Muscle of arm (tissue), 12 donors: Measurements from ENCODE around the gene DCBLD2. TPM values are rescaled to one million over a fixed set of nuclear protein-coding genes. Genes with fewer than 3 reads are reported as not detected.
"Not testable (repeated sequence)": the region's sequence is repeated elsewhere in the genome, so short reads cannot be mapped to it uniquely, and the experiment has no call there.

Experiments used
- DNase-seq: peaks from one replicate; pipeline ENCODE4 v3.0.0-alpha.2; 2013
- polyA plus RNA-seq, 12 donors: library from polyadenylated mRNA; unstranded; fragments of 120-200 nt; gene quantifications; one replicate each; pipeline ENCODE4 v1.2.1, GENCODE V29; 2013; ENCODE audit not compliant: insufficient read length in 12 of 12

The DCBLD2 gene
- polyA plus RNA-seq, 12 donors, result 23.1 to 49.9 (median 31.1) TPM; not detected in 1

DNA sequence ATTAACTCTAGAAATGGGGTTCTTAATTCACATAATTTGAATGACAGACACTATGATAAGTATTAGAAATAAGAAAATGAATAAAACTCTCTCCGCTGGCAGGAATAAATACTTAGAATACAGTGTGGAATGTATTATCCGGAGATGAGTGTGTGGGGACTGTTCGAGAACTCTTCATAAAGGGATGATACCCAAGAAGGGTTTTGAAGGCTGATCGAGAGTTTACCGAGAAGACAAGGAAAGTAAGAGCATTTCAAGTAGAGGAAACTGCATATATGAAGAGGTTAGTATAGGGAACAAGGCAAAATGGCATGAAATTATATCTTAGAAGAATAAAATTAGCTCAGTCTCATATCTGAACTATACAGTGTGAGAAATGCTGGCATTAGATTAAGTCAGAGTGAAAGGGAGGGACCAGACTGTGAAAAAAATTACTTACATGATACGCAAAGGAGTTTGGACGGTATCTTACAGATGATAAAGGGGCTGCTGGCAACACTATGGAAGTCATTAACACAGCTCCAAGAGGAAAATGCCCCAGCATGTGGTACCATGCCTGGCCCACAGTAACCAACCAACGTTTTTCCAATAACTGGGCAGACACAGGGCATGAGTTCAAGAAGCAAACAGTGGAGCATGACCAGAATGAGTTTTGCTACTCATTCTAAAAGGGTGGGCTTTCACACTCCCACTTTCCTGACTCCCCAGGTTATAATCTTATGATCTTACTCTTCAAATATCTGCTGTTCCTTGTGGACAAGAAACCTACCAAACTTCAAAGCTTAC lies 6.5 kb downstream of the DCBLD2 start:
- DNase-seq, result no peak

DNA sequence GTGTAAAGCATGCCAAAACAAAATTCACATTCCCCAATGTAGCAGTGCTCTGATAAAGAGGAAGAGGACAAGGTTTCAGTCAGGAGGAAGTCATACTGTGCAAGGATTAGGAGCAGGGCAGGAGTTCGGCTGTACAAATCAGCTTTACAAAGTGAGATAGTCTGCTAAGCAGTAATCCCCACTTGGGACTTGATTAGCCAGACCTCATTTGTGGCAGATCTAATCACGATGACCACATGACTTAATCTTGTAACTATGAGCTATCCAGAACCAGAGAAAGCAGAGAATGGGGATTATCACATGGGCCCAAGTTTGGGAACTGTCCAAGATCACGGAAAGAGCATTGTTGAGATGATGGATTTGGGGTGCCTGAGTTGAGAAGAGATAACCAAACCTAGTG lies 7.8 kb downstream of the DCBLD2 start:
- DNase-seq, result no peak

DNA sequence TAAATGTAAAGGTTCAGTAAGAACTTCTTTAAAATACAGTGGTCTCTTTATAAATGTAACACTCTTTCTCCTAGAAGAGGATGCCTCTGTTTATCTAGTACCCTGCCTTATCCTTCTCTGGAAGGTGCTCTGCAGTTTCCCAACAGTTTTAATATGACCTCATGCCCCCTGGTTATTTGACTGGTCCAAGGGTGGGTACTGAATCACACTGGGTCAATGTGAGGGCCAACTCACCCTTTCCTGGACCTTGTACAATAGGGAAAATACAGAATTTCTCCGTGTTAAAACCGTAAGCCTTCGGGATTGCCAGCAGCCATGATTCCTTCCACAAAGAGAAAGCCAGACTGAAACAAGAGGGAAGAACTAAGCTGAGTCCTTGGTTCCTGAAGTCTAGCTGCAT lies 9.2 kb downstream of the DCBLD2 start:
- DNase-seq, result no peak

DNA sequence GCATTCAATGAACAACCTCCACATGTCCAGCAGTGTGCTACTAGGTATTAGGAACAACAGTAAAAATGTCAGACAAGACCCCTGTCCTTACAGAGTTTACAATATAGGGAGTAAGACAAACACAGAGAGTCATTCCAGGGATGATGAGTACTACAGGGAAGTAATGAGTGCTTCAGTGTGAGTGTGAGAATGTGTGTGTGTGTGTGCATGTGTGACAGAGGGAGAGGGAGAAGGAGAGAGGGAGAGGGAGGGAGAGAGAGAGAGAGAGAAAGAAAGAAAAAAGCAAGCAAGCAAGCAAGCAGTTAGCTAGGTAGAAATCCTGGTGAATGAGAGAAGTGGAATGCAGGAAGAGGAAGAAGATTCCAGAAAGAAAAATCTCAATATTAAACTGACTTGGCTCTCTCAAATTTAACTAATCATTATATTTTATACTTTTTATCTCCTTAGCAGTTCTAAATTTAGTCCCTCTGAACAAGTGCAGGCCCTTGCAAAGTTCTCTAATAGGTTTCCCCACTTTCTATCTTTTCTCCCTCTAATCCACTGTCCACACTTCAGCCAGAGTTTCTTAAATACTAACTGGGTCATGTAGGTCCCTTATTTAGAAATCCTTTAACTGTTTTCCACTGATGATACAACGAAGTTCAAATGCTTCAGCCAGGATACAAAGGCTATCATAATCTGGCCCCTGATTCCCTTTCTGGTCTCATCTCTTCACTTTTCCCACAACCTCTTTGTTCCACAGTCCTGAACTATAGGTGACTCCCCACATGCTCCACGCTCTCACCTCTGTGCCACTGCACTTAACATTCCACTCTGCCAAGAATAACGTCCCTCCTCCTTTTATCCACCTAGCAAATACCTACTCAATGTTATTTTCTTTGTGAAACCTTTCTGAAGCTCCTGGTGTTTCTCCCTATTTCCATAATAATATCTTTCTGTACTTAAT lies 10.3 kb downstream of the DCBLD2 start:
- DNase-seq, result no peak

DNA sequence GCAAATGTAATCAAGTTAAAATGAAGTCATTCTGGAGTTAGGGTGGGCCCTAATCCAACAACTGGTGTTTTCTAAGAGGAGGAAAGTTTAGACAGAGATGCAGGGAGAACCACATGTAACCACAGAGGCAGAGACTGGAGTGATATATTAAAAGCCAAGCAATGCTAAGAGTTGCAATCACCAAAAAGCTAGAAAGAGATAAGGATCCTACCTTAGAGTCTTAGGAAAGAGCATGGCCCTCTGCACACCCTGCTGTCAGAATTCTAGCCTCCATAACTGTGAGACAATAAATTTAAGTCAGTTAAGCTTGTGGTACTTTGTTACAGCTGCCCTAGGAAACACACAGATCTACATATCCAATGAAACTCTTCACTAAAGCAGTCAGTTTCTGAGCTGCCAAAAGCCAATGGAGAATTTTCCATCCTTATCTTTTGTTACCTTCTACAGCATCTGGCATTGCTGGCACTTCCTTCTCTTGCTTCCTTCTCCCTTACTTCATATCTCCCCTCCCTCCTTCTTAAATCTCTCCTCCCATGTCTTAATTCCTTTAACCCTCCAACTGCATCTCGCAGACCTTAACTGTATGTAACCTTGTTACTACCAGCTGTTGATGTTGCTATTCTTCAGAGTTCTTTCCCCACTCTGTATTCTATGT lies 11.2 kb downstream of the DCBLD2 start:
- no peak for DNase-seq

DNA sequence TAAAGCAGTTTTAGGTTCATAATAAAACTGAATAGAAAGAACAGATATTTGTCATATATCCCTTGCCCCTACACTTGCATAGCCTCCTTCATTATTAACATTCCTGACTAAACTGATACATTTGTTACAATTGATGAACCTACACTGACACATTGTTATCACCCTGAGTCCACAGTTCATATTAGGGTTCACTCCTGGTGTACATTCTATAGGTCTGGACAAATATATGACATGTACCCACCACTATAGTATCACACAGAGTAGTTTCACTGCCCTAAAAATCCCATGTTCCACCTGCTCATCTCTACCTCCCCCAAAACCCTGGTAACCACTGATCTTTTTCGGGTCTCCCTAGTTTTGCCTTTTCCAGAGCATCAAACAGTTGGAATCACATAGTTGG lies 13.8 kb downstream of the DCBLD2 start:
- no peak for DNase-seq

GRCh38 chr3:98886525-98886924 lies 15.0 kb downstream of the DCBLD2 start:
- DNase-seq, result no peak

DNA sequence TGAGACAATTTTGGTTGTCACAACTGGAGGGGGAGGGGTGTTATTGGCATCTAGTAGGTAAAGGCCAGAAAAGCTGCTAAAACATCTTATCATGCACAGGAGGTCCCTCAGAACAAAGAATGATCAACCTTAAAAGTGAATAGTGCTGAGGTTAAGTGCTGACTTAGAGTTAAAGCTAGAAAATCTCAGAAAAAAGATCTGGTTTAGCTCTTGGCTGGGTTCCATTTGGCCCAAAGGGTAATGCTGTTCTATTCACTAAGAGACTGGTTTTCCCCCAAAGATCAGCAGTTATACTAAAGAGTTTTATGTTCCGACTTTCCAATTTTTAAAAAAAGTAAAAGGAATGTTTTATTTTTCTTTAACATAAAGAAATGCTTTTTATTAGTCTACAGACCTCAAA lies 15.6 kb downstream of the DCBLD2 start:
- DNase-seq, result no peak

- DNase-seq, result no peak
Observed at GRCh38 chr3:98884675-98885371, 16.7 kb downstream of the DCBLD2 start.

DNA sequence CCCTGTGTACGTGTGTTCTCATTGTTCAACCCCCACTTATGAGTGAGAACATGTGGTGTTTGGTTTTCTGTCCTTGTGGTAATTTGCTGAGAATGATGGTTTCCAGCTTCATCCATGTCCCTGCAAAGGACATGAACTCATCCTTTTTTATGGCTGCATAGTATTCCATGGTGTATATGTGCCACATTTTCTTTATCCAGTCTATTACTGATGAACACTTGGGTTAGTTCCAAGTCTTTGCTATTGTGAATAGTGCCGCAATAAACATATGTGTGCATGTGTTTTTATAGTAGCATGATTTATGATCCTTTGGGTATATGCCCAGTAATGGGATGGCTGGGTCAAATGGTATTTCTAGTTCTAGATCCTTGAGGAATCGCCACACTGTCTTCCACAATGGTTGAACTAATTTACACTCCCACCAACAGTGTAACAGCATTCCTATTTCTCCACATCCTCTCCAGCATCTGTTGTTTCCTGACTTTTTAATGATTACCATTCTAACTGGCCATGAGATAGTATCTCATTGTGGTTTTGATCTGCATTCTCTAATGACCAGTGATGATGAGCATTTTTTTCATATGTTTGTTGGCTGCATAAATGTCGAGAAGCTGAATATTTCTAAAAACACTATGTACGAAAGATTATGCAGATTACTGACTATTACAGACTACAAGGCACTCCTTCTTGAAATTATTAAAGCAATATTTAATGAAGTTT lies 18.7 kb downstream of the DCBLD2 start:
- DNase-seq, result not testable (repeated sequence)

DNA sequence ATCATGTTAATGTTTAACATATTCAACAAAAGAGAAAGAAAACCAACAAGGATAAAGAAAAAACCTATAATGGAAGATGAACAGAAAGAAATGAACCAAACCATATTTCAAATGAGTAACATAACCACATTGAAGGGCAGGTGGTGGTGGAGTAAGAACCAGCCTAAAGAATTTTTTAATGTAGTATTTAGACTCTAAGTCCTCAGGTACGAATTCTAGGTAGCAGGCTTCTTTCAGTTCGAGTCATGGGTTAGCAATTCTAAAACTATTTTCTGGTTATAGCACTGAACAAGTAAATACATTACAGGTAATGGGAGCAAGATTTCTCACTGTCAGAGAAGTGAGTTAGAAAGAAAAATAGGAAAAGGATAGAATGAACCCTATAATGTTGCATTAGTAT lies 24.4 kb downstream of the DCBLD2 start:
- no peak for DNase-seq

DNA sequence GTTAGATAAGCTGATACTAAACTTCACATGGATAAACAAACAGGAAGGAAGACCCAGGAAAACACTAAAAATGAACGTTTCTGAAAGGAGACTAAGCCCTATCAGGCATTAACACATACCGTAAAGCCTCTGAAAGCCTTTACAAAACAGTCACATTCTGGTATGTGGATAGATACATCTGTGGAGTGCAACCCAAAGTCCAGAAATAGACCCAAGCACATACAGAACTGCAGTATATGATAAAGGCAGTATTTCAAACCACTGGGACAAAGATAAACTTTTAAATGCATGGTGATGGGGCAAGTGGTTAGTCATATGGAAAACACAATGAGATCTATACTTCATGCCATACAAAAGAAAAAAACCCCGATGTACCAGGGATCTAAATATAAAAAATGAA lies 26.0 kb downstream of the DCBLD2 start:
- DNase-seq, result no peak

- no peak for DNase-seq
Observed at GRCh38 chr3:98874602-98875249, 26.8 kb downstream of the DCBLD2 start.

DNA sequence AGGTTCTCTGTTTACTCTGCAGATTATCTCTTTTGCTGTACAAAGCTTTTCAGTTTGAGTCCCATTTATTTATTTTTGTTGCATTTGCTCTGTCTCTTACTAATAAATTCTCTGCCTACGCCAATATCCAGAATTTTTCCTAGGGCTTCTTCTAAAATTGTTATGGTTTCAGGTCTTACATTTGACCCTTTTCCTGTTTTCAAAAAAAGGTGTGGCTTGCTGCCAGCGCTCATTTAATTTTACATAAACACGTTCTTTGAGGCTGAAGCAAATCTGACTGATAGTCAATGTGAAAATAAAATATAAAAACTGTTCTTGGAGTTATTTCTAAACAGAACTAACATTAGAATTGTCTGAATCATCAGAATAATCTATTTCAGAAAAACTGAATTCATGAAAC lies 32.1 kb downstream of the DCBLD2 start:
- DNase-seq, result no peak

DNA sequence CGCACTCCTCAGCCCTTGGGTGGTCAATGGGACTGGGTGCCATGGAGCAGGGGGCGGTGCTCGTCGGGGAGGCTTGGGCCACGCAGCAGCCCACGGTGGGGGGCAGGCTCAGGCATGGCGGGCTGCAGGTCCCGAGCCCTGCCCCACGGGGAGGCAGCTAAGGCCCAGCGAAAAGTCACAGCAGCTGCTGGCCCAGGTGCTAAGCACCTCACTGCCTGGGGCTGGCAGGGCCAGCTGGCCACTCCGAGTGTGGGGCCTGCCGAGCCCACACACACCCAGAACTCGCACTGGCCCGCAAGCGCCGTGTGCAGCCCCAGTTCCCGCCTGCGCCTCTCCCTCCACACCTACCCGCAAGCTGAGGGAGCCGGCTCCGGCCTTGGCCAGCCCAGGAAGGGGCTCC lies 43.5 kb downstream of the DCBLD2 start:
- not testable (repeated sequence) for DNase-seq

GRCh38 chr3:98857258-98857657 lies 44.2 kb downstream of the DCBLD2 start:
- DNase-seq, result not testable (repeated sequence)

DNA sequence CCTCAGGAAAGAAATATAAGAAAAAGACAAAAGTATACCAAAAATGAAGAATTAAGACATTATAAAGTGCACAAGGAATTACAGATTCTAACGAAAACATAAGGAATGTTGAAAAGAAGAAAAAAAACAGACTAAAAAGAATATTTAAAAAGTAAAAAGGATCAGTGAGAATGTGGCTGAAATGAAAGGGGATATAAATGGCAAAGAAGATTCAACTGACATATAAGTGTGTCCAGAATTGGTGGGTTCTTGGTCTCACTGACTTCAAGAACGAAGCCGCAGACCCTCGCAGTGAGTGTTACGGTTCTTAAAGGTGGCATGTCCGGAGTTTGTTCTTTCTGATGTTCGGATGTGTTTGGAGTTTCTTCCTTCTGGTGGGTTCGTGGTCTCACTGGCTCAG lies 44.8 kb downstream of the DCBLD2 start:
- DNase-seq, result no peak

DNA sequence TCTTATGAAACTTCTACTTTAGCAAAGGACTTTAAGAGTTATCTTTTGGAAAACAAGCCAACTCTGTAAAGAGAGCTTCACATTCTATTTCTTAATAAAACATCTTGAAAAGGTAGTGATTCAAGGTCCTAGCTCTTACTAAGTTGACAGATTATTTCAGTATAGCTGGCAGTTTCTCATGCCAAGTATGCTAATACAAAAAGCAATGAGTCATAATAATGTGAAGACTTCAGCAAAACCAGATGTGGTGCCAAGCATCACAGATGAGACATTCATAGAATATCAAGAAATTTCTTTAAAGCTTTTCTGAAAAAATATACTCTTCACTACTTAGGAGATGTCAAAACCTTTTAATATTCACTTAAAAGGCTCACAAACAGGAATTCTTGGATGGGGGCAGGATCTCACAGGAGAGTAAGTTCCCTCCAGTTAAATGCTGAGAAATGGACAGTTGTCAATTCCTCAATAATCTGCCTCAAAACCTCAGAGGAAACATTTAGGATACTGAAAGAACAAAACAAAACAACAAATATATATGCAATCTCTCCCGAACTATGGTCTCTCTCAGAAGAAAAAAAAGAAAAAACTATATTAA lies 45.6 kb downstream of the DCBLD2 start:
- DNase-seq, result peak; percentile 7

GRCh38 chr3:98848108-98848507 lies 53.4 kb downstream of the DCBLD2 start:
- DNase-seq, result no peak

DNA sequence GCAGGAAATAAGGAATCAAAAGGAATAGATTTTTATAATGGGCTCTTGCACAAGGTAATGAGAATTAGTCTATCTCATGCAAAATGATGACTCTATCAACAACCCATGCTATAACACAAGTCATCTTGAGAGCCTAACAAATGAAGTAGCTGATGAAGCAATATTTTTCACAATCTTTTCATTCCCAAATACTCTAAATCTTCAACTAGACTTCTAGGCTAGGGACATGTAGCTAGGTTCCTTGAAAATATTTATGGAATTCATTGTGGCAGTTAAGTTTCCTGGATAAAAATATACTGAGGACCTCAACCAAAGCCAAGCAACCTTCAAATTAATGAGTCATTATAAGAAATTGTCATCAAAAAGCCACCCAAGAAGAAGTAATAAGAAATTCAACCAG lies 55.4 kb downstream of the DCBLD2 start:
- DNase-seq, result no peak
